WTC11 (cell line): ENCODE results near the gene SP2. TPM values are rescaled to one million over a fixed set of nuclear protein-coding genes. Genes with fewer than 3 reads are reported as not detected.
"Not testable (repeated sequence)": the region's sequence is repeated elsewhere in the genome, so short reads cannot be mapped to it uniquely, and the experiment has no call there.

ENCODE experiments used
- ATAC-seq: fragments of 200-7000 bp; cut with Tn5 transposase; 2 replicates; pipeline ENCODE4 v1.10.0; 2021; ENCODE audit warnings: mild to moderate bottlenecking, moderate library complexity
- CTCF ChIA-PET: fragments of 300-600 bp; sonication (Branson Sonifier 250); formaldehyde crosslinking; loops from one replicate; lab custom pipeline; 2021; ENCODE audit warnings: antibody characterized with exemption; lab: Charles Lee
- POLR2A ChIA-PET: fragments of 350-600 bp; sonication (Branson Sonifier 250); formaldehyde crosslinking; loops from one replicate; lab custom pipeline; 2021; ENCODE audit warnings: antibody characterized with exemption; lab: Charles Lee
- DNase-seq: peaks from one replicate; pipeline ENCODE4 v3.0.0; 2021; ENCODE audit warnings: low spot score
- H3K27ac Mint-ChIP-seq: 2 replicates; pipeline ENCODE4 v1.8.0; 2021; ENCODE audit warnings: mixed read lengths
- H3K27me3 Mint-ChIP-seq: 2 replicates; pipeline ENCODE4 v1.8.0; 2021; ENCODE audit warnings: low read depth, mild to moderate bottlenecking, moderate library complexity, mixed read lengths
- H3K36me3 Mint-ChIP-seq: 2 replicates; pipeline ENCODE4 v1.8.0; 2021; ENCODE audit warnings: mixed read lengths
- H3K4me1 Mint-ChIP-seq: 2 replicates; pipeline ENCODE4 v1.8.0; 2022; ENCODE audit warnings: mixed read lengths
- H3K4me3 Mint-ChIP-seq: 2 replicates; pipeline ENCODE4 v1.8.0; 2021; ENCODE audit warnings: mild to moderate bottlenecking, moderate library complexity, mixed read lengths
- H3K9me3 Mint-ChIP-seq: 2 replicates; pipeline ENCODE4 v1.8.0; 2021; ENCODE audit warnings: mixed read lengths
- CREM ChIP-seq: sonication (generic); formaldehyde crosslinking; IDR thresholded peaks from 2 replicates; pipeline ENCODE4 v1.8.1; 2022; ENCODE audit warnings: mild to moderate bottlenecking, missing genetic modification reagents, moderate library complexity
- ELF4 ChIP-seq: sonication (generic); formaldehyde crosslinking; IDR thresholded peaks from 2 replicates; pipeline ENCODE4 v1.8.1; 2022; ENCODE audit warnings: low read depth, mild to moderate bottlenecking, moderate library complexity, missing genetic modification reagents
- FOXP1 ChIP-seq: sonication (generic); formaldehyde crosslinking; IDR thresholded peaks from 2 replicates; pipeline ENCODE4 v1.8.0; 2022; ENCODE audit warnings: missing genetic modification reagents, mild to moderate bottlenecking, moderate library complexity, borderline replicate concordance
- GABPB1 ChIP-seq: sonication (generic); formaldehyde crosslinking; IDR thresholded peaks from 2 replicates; pipeline ENCODE4 v1.8.1; 2023; ENCODE audit warnings: mild to moderate bottlenecking, missing genetic modification reagents
- KAT7 ChIP-seq: sonication (generic); formaldehyde crosslinking; IDR thresholded peaks from 2 replicates; pipeline ENCODE4 v1.8.1; 2023; ENCODE audit warnings: missing genetic modification reagents, mild to moderate bottlenecking, borderline replicate concordance
- NFYB ChIP-seq: sonication (generic); formaldehyde crosslinking; conservative IDR thresholded peaks from 2 replicates; pipeline ENCODE4 v1.8.0; 2022; ENCODE audit warnings: low read depth, missing genetic modification reagents
- SMAD4 ChIP-seq: sonication (generic); formaldehyde crosslinking; IDR thresholded peaks from 2 replicates; pipeline ENCODE4 v1.8.0; 2022; ENCODE audit warnings: mild to moderate bottlenecking, missing genetic modification reagents
- ZBTB21 ChIP-seq: sonication (generic); formaldehyde crosslinking; IDR thresholded peaks from 2 replicates; pipeline ENCODE4 v1.8.1; 2023; ENCODE audit warnings: mild to moderate bottlenecking, missing genetic modification reagents, borderline replicate concordance
- ZNF121 ChIP-seq: sonication (generic); formaldehyde crosslinking; IDR thresholded peaks from 2 replicates; pipeline ENCODE4 v1.8.0; 2023; ENCODE audit warnings: missing genetic modification reagents
- ZNF232 ChIP-seq: sonication (generic); formaldehyde crosslinking; IDR thresholded peaks from 2 replicates; pipeline ENCODE4 v1.8.0; 2022; ENCODE audit warnings: mild to moderate bottlenecking, missing genetic modification reagents
- ZNF423 ChIP-seq: fragments of 250-450 bp; sonication (Bioruptor Pico); IDR thresholded peaks from 2 replicates; pipeline ENCODE4 v2.1.2; 2022; ENCODE audit warnings: mild to moderate bottlenecking, moderate library complexity
- total RNA-seq: library from RNA; stranded (reverse); gene quantifications from 3 replicates; pipeline ENCODE4 v1.2.3, GENCODE V29; 2021
- TF ChIP-seq, protein P1 (sequence below): fragments of 250-450 bp; sonication (Bioruptor Pico); IDR thresholded peaks from 2 replicates; pipeline ENCODE4 v1.9.0; 2021; ENCODE audit warnings: moderate library complexity, mild to moderate bottlenecking, inconsistent platforms, borderline replicate concordance
- TF ChIP-seq, protein P2 (sequence below): sonication (generic); formaldehyde crosslinking; IDR thresholded peaks from 2 replicates; pipeline ENCODE4 v1.8.1; 2023; ENCODE audit warnings: mild to moderate bottlenecking, missing genetic modification reagents, moderate library complexity
- TF ChIP-seq, protein P3 (sequence below): sonication (generic); formaldehyde crosslinking; IDR thresholded peaks from 2 replicates; pipeline ENCODE4 v1.8.1; 2022; ENCODE audit warnings: mild to moderate bottlenecking, moderate library complexity, missing genetic modification reagents
- TF ChIP-seq, protein P4 (sequence below): sonication (generic); formaldehyde crosslinking; IDR thresholded peaks from 2 replicates; pipeline ENCODE4 v1.8.1; 2022; ENCODE audit warnings: mild to moderate bottlenecking, missing genetic modification reagents, moderate library complexity, borderline replicate concordance
- TF ChIP-seq, protein P5 (sequence below): sonication (generic); formaldehyde crosslinking; IDR thresholded peaks from 2 replicates; pipeline ENCODE4 v1.8.0; 2022; ENCODE audit warnings: mild to moderate bottlenecking, missing genetic modification reagents
- TF ChIP-seq, protein P6 (sequence below): sonication (generic); formaldehyde crosslinking; IDR thresholded peaks from 2 replicates; pipeline ENCODE4 v1.8.0; 2023; ENCODE audit warnings: missing genetic modification reagents, mild to moderate bottlenecking, borderline replicate concordance

SP2 gene
- total RNA-seq, 1 experiment from 2014 or later, result 9.9 TPM

DNA sequence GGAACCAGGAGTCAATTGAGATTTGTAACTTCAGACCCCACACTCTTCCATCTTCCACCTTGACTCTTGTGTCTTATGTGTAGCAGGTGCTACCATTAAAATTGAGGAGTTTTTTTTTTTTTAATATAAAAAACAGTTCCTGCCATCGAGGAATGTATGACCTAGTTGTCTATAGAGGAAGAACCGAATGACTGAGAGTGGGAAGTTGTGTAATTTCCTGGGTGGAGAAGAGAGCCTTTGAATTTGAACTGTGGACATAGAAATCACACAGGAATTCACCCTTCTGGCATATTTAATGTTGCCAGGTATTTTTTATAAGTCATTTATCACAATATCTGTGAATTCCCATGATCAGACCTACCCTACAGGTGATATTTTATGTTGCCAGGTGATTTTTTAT, 22.0 kb downstream of the SP2 start (continued):
- TF ChIP-seq, protein P1, sequence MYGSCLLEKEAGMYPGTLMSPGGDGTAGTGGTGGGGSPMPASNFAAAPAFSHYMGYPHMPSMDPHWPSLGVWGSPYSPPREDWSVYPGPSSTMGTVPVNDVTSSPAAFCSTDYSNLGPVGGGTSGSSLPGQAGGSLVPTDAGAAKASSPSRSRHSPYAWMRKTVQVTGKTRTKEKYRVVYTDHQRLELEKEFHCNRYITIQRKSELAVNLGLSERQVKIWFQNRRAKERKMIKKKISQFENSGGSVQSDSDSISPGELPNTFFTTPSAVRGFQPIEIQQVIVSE (CRISPR knock-in tag), result no peak
- TF ChIP-seq CREM (CRISPR knock-in tag), result no peak
- TF ChIP-seq ZNF232 (CRISPR knock-in tag), result no peak
- TF ChIP-seq, protein P2, sequence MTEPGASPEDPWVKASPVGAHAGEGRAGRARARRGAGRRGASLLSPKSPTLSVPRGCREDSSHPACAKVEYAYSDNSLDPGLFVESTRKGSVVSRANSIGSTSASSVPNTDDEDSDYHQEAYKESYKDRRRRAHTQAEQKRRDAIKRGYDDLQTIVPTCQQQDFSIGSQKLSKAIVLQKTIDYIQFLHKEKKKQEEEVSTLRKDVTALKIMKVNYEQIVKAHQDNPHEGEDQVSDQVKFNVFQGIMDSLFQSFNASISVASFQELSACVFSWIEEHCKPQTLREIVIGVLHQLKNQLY (CRISPR knock-in tag), result no peak
- TF ChIP-seq, protein P3, sequence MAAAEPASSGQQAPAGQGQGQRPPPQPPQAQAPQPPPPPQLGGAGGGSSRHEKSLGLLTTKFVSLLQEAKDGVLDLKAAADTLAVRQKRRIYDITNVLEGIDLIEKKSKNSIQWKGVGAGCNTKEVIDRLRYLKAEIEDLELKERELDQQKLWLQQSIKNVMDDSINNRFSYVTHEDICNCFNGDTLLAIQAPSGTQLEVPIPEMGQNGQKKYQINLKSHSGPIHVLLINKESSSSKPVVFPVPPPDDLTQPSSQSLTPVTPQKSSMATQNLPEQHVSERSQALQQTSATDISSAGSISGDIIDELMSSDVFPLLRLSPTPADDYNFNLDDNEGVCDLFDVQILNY, result no peak
- TF ChIP-seq ZBTB21 (CRISPR knock-in tag), result no peak
- no peak for TF ChIP-seq NFYB (CRISPR knock-in tag)
- TF ChIP-seq, protein P4, sequence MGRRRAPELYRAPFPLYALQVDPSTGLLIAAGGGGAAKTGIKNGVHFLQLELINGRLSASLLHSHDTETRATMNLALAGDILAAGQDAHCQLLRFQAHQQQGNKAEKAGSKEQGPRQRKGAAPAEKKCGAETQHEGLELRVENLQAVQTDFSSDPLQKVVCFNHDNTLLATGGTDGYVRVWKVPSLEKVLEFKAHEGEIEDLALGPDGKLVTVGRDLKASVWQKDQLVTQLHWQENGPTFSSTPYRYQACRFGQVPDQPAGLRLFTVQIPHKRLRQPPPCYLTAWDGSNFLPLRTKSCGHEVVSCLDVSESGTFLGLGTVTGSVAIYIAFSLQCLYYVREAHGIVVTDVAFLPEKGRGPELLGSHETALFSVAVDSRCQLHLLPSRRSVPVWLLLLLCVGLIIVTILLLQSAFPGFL (CRISPR knock-in tag), result no peak

DNA sequence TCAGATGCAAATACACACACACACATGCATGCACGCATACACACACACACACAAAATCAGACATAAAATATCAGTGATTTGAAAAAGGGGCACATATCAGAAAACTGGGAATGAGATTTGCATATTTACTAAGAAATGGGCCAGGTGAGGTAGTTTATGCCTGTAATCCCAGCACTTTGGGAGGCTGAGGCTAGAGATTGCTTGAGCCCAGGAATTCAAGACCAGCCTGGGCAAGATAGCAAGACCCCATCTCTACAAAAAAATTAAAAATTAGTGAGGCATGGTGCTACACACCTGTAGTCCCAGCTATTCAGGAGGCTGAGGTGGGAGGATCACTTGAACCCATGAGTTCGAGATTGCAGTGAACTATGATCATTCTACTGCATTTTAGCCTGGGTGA, 23.0 kb downstream of the SP2 start:
- Mint-ChIP-seq H3K4me1 (no peaks in the 10 kb centered on the region), H3K27ac (no peak overlapping the region), H3K27me3 (no peaks in the 10 kb centered on the region; the same call in 1 of the 2 replicates), H3K36me3 (peaks cover 8% of the 10 kb centered on the region; the same call in 1 of the 2 replicates), H3K4me3 (no peak overlapping the region), H3K9me3 (no peaks in the 10 kb centered on the region)
- ATAC-seq (no peak), DNase-seq (no peak)
- ChIA-PET POLR2A (no interaction called here), CTCF (no interaction called here)
- TF ChIP-seq ZNF121 (CRISPR knock-in tag), result peak; percentile 42; the same call in 1 of the 2 replicates
- TF ChIP-seq GABPB1 (CRISPR knock-in tag), result no peak
- TF ChIP-seq FOXP1, result no peak
- no peak for TF ChIP-seq SMAD4 (CRISPR knock-in tag)
- no peak for TF ChIP-seq KAT7 (CRISPR knock-in tag)
- TF ChIP-seq, protein P1 (CRISPR knock-in tag), result no peak
- TF ChIP-seq ZNF423 (CRISPR knock-in tag), result no peak

DNA sequence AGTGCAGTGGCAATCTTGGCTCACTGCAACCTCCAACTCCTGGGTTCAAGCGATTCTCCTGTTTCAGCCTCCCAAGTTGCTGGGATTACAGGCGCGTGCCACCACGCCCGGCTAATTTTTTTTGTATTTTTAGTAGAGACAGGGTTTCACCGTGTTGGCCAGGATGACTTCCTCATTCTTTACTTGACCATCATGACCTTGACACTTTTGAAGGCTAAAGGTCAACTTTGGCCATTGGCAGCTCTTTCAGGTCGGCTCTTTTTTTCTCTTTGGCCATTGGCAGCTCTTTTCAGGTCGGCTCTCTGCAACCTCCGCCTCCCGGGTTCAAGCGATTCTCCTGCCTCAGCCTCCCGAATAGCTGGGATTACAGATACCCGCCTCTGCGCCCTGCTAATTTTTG, 23.9 kb downstream of the SP2 start:
- not testable (repeated sequence) for H3K27ac Mint-ChIP-seq
- CTCF ChIA-PET, result interaction anchor here (0.6 kb wide), 1 partner anchor 223 kb away, joined by 3 read pairs; no protein-coding TSS in a partner anchor

DNA sequence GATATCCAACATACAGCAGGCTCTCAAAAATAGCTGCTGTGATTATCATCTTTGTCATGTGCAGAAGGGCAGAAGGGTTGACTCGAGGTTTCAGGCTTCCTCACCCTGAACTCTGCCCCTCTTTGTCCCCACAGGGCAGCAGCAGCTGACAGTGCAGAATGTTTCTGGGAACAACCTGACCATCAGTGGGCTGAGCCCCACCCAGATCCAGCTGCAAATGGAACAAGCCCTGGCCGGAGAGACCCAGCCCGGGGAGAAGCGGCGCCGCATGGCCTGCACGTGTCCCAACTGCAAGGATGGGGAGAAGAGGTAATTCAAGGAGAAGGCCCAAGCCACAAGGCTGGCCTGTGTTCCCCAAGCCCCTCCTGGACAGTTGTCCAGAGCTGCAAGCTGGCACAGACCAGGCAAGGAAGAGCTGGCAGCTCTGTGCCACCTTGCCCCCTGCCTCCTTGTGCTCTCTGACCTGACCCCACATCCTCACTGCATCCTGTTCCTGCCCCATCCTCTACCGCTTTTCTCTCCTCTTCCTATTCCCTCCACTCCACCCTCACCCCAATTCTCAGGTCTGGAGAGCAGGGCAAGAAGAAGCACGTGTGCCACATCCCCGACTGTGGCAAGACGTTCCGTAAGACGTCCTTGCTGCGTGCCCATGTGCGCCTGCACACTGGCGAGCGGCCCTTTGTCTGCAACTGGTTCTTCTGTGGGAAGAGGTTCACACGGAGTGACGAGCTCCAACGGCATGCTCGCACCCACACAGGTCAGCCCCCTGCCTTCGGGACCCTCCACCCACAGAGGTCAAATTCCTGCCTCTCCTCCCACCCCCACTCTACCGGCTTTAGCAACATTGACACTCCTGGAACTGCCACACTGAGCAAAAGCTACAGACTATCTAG, 29.0 kb downstream of the SP2 start:
- Mint-ChIP-seq H3K4me3 (no peak overlapping the region), H3K36me3 (peaks cover 14% of the 10 kb centered on the region), H3K9me3 (no peaks in the 10 kb centered on the region), H3K27ac (no peak overlapping the region; the same call in 1 of the 2 replicates), H3K27me3 (no peaks in the 10 kb centered on the region; the same call in 1 of the 2 replicates), H3K4me1 (no peaks in the 10 kb centered on the region)
- no peak for DNase-seq
- ChIA-PET CTCF (interaction anchor here (0.6 to 1.0 kb wide), 2 partner anchors 14 to 77 kb away, joined by 3 to 4 read pairs; no protein-coding TSS in a partner anchor), POLR2A (no interaction called here)
- ATAC-seq, result no peak
- no peak for TF ChIP-seq ELF4 (CRISPR knock-in tag)
- TF ChIP-seq, protein P5, sequence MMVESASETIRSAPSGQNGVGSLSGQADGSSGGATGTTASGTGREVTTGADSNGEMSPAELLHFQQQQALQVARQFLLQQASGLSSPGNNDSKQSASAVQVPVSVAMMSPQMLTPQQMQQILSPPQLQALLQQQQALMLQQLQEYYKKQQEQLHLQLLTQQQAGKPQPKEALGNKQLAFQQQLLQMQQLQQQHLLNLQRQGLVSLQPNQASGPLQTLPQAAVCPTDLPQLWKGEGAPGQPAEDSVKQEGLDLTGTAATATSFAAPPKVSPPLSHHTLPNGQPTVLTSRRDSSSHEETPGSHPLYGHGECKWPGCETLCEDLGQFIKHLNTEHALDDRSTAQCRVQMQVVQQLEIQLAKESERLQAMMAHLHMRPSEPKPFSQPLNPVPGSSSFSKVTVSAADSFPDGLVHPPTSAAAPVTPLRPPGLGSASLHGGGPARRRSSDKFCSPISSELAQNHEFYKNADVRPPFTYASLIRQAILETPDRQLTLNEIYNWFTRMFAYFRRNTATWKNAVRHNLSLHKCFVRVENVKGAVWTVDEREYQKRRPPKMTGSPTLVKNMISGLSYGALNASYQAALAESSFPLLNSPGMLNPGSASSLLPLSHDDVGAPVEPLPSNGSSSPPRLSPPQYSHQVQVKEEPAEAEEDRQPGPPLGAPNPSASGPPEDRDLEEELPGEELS (CRISPR knock-in tag), result no peak
- TF ChIP-seq, protein P6, sequence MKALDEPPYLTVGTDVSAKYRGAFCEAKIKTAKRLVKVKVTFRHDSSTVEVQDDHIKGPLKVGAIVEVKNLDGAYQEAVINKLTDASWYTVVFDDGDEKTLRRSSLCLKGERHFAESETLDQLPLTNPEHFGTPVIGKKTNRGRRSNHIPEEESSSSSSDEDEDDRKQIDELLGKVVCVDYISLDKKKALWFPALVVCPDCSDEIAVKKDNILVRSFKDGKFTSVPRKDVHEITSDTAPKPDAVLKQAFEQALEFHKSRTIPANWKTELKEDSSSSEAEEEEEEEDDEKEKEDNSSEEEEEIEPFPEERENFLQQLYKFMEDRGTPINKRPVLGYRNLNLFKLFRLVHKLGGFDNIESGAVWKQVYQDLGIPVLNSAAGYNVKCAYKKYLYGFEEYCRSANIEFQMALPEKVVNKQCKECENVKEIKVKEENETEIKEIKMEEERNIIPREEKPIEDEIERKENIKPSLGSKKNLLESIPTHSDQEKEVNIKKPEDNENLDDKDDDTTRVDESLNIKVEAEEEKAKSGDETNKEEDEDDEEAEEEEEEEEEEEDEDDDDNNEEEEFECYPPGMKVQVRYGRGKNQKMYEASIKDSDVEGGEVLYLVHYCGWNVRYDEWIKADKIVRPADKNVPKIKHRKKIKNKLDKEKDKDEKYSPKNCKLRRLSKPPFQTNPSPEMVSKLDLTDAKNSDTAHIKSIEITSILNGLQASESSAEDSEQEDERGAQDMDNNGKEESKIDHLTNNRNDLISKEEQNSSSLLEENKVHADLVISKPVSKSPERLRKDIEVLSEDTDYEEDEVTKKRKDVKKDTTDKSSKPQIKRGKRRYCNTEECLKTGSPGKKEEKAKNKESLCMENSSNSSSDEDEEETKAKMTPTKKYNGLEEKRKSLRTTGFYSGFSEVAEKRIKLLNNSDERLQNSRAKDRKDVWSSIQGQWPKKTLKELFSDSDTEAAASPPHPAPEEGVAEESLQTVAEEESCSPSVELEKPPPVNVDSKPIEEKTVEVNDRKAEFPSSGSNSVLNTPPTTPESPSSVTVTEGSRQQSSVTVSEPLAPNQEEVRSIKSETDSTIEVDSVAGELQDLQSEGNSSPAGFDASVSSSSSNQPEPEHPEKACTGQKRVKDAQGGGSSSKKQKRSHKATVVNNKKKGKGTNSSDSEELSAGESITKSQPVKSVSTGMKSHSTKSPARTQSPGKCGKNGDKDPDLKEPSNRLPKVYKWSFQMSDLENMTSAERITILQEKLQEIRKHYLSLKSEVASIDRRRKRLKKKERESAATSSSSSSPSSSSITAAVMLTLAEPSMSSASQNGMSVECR (CRISPR knock-in tag), result no peak

More for the DNA sequence above, 23.9 kb downstream of the SP2 start:
- ATAC-seq, POLR2A ChIA-PET, H3K4me1 Mint-ChIP-seq, H3K4me3 Mint-ChIP-seq, H3K27me3 Mint-ChIP-seq, H3K36me3 Mint-ChIP-seq, DNase-seq, H3K9me3 Mint-ChIP-seq: not testable (repeated sequence)
